G401 (cell line): ENCODE data around the gene FILIP1L. TPM values are rescaled to one million over a fixed set of nuclear protein-coding genes. Genes with fewer than 3 reads are reported as not detected.

Source experiments
- DNase-seq: peaks from one replicate; pipeline ENCODE4 v3.0.0-alpha.2; 2015; ENCODE audit warnings: low spot score
- in situ Hi-C: cut with HindIII; loops from 2 replicates; pipeline ENCODE4 v1.10.0; 2016; ENCODE audit warnings: low sequenced_read_pairs, mixed read lengths
- total RNA-seq: library from RNA; depleted of rRNA; stranded (reverse); fragments of >200 nt; shearing (Covaris generic); gene quantifications from 2 replicates; pipeline ENCODE4 v1.2.3, GENCODE V29; 2014; rRNA removed

Gene FILIP1L
- total RNA-seq = 3.7 TPM in 1 of 2 replicates, not detected in the other

GRCh38 chr3:100114413-100115030 lies at the start of gene FILIP1L:
Gene FILIP1L (minus strand): TSS chr3:100114501.
- in situ Hi-C loops = no loop called here
- no peak for DNase-seq

GRCh38 chr3:100163787-100164186 lies 49.5 kb upstream of the FILIP1L start:
- no peak for DNase-seq
- in situ Hi-C loops = no loop called here

- no peak for DNase-seq
- in situ Hi-C loops = no loop called here
Measured at GRCh38 chr3:100160521-100160920, 46.2 kb upstream of the FILIP1L start.

GRCh38 chr3:100159331-100160153 lies 45.2 kb upstream of the FILIP1L start:
- in situ Hi-C loops = no loop called here
- no peak for DNase-seq

GRCh38 chr3:100158918-100159330 lies 44.6 kb upstream of the FILIP1L start:
- peak; percentile 95 for DNase-seq
- in situ Hi-C loops = no loop called here

- in situ Hi-C loops = no loop called here
- DNase-seq = no peak
Measured at GRCh38 chr3:100157685-100158084, 43.4 kb upstream of the FILIP1L start.

GRCh38 chr3:100155590-100155989 lies 41.3 kb upstream of the FILIP1L start:
- in situ Hi-C loops = no loop called here
- no peak for DNase-seq

GRCh38 chr3:100155128-100155527 lies 40.8 kb upstream of the FILIP1L start:
- in situ Hi-C loops = no loop called here
- DNase-seq = no peak

- in situ Hi-C loops = no loop called here
- no peak for DNase-seq
Measured at GRCh38 chr3:100154171-100154570, 39.9 kb upstream of the FILIP1L start.

GRCh38 chr3:100151024-100151707 lies 36.9 kb upstream of the FILIP1L start:
- no peak for DNase-seq
- in situ Hi-C loops = no loop called here

GRCh38 chr3:100150473-100150872 lies 36.2 kb upstream of the FILIP1L start:
- no peak for DNase-seq
- in situ Hi-C loops = no loop called here

- no peak for DNase-seq
- in situ Hi-C loops = no loop called here
Measured at GRCh38 chr3:100149713-100150415, 35.6 kb upstream of the FILIP1L start.

GRCh38 chr3:100149130-100149529 lies 34.8 kb upstream of the FILIP1L start:
- in situ Hi-C loops = no loop called here

GRCh38 chr3:100144255-100144866 lies 30.1 kb upstream of the FILIP1L start:
- DNase-seq = no peak
- in situ Hi-C loops = no loop called here

More at GRCh38 chr3:100149130-100149529, 34.8 kb upstream of the FILIP1L start:
- DNase-seq = no peak

- no peak for DNase-seq
- in situ Hi-C loops = no loop called here
Measured at GRCh38 chr3:100141586-100141985, 27.3 kb upstream of the FILIP1L start.

GRCh38 chr3:100140976-100141375 lies 26.7 kb upstream of the FILIP1L start:
- in situ Hi-C loops = no loop called here
- no peak for DNase-seq

- in situ Hi-C loops = no loop called here
Measured at GRCh38 chr3:100136921-100137320, 22.6 kb upstream of the FILIP1L start.

GRCh38 chr3:100131241-100131640 lies 16.9 kb upstream of the FILIP1L start:
- in situ Hi-C loops = no loop called here

More at GRCh38 chr3:100136921-100137320, 22.6 kb upstream of the FILIP1L start:
- no peak for DNase-seq

GRCh38 chr3:100129941-100130340 lies 15.6 kb upstream of the FILIP1L start:
- in situ Hi-C loops = no loop called here
- no peak for DNase-seq

More at GRCh38 chr3:100131241-100131640, 16.9 kb upstream of the FILIP1L start:
- DNase-seq = no peak
